Eye (tissue), 1 donor: Measurements from ENCODE around the gene LBP.
"Not testable (repeated sequence)": the region's sequence is repeated elsewhere in the genome, so short reads cannot be mapped to it uniquely, and the experiment has no call there.

Experiments
- DNase-seq: peaks from one replicate; pipeline ENCODE4 v3.0.0-alpha.2; 2015

LBP gene

GRCh38 chr20:38402089-38402488 lies 55.8 kb downstream of the LBP start:
- DNase-seq = no peak

- DNase-seq = no peak
These were observed 56.5 kb downstream of the LBP start for GRCh38 chr20:38402816-38403215.

- no peak for DNase-seq
These were observed 57.7 kb downstream of the LBP start for GRCh38 chr20:38404016-38404415.

GRCh38 chr20:38405132-38405531 lies 58.9 kb downstream of the LBP start:
- peak; percentile 42 for DNase-seq

- no peak for DNase-seq
These were observed 60.2 kb downstream of the LBP start for GRCh38 chr20:38406476-38406875.

- DNase-seq = no peak
These were observed 61.0 kb downstream of the LBP start for GRCh38 chr20:38407321-38407720.

- DNase-seq = not testable (repeated sequence)
These were observed 61.5 kb downstream of the LBP start for GRCh38 chr20:38407822-38408221.

GRCh38 chr20:38412877-38413577 lies 66.7 kb downstream of the LBP start:
- DNase-seq = no peak

GRCh38 chr20:38414769-38415450 lies 68.6 kb downstream of the LBP start:
- DNase-seq = no peak

- DNase-seq = no peak
These were observed 72.4 kb downstream of the LBP start for GRCh38 chr20:38418509-38419204.

GRCh38 chr20:38420388-38421085 lies 74.3 kb downstream of the LBP start:
- DNase-seq = no peak

- no peak for DNase-seq
These were observed 75.6 kb downstream of the LBP start for GRCh38 chr20:38421915-38422314.

- no peak for DNase-seq
These were observed 77.3 kb downstream of the LBP start for GRCh38 chr20:38423541-38423940.

- no peak for DNase-seq
These were observed 78.1 kb downstream of the LBP start for GRCh38 chr20:38424401-38424800.

GRCh38 chr20:38426006-38426897 lies 80.0 kb downstream of the LBP start:
- DNase-seq = no peak
